Gastroesophageal sphincter (tissue), 3 donors: ENCODE data around the gene UBE2J2.

Source experiments
- POLR2A ChIP-seq, 2 donors: fragments of 450-650 bp; IDR thresholded peaks; one replicate each; pipeline ENCODE4 v1.6.1; 2017; ENCODE audit warnings: antibody characterized with exemption in 2 of 2, mild to moderate bottlenecking in 2 of 2, moderate library complexity in 1 of 2
- POLR2AphosphoS5 ChIP-seq: sonication (generic); formaldehyde crosslinking; IDR thresholded peaks from one replicate; pipeline ENCODE4 v1.6.1; 2017; ENCODE audit warnings: antibody characterized with exemption
- TF ChIP-seq, protein P1 (sequence below), 4 experiments: fragments of 200-600 bp in 2 of 4; fragments of 450-650 bp in 2 of 4; sonication (generic) in 1 of 4; IDR thresholded peaks; one replicate each; pipeline ENCODE4 v1.5.1; 2017 to 2019; ENCODE audit warnings: antibody characterized with exemption in 4 of 4, mild to moderate bottlenecking in 2 of 4, moderate library complexity in 2 of 4

DNA sequence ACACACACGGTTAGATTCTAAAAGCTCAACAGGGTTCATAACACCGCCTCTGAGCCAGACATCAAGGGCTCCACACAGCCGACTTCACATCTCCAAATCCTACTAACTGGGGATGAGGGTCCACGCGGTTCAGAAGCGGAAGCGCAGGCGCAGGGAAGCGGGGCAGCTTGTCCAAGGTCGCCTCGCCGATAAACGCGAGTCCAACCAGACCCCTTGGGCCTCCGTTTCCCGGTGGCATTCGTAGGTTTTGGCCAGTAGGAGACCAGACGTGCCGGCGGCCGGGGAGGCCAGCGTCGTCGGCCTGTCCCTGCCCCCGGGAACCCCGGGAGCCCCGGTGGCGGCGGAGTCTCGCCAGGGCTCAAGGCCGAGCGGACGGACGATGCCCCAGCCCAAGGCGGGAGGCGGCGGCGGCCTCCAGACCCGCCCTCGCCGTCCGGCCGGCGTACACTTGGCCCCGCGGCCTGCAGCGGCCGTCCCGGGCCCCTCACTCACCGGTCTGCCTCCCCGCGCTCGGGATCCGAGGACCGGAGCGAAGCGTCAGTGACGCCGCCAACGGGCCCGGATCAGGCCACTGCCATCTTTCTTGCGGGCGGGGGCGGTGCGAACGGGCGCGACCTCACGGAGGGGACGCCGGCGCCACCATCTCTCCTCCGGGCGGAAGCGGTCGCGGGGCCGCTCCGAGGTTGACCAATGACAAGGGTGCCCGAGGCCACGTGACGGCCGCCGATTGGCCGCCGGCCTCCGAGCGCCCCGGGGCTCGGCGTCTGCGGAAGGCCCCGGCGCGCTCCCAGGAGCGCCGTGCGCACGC lies 42.0 kb downstream of the UBE2J2 start, which contains the start of gene SDF4:
- TF ChIP-seq, protein P1, sequence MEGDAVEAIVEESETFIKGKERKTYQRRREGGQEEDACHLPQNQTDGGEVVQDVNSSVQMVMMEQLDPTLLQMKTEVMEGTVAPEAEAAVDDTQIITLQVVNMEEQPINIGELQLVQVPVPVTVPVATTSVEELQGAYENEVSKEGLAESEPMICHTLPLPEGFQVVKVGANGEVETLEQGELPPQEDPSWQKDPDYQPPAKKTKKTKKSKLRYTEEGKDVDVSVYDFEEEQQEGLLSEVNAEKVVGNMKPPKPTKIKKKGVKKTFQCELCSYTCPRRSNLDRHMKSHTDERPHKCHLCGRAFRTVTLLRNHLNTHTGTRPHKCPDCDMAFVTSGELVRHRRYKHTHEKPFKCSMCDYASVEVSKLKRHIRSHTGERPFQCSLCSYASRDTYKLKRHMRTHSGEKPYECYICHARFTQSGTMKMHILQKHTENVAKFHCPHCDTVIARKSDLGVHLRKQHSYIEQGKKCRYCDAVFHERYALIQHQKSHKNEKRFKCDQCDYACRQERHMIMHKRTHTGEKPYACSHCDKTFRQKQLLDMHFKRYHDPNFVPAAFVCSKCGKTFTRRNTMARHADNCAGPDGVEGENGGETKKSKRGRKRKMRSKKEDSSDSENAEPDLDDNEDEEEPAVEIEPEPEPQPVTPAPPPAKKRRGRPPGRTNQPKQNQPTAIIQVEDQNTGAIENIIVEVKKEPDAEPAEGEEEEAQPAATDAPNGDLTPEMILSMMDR (IDR thresholded peaks at IDR 0.05): no peak
- peak in 1 of 2 donors; percentile 42 for TF ChIP-seq POLR2A (IDR thresholded peaks at IDR 0.05)
- TF ChIP-seq POLR2AphosphoS5: peak; percentile 76
